ENCODE results near the gene SHISA8. TPM values are rescaled to one million over a fixed set of nuclear protein-coding genes. Genes with fewer than 3 reads are reported as not detected.

The SHISA8 gene
- total RNA-seq, 4 donors from 2014 or later = not detected

DNA sequence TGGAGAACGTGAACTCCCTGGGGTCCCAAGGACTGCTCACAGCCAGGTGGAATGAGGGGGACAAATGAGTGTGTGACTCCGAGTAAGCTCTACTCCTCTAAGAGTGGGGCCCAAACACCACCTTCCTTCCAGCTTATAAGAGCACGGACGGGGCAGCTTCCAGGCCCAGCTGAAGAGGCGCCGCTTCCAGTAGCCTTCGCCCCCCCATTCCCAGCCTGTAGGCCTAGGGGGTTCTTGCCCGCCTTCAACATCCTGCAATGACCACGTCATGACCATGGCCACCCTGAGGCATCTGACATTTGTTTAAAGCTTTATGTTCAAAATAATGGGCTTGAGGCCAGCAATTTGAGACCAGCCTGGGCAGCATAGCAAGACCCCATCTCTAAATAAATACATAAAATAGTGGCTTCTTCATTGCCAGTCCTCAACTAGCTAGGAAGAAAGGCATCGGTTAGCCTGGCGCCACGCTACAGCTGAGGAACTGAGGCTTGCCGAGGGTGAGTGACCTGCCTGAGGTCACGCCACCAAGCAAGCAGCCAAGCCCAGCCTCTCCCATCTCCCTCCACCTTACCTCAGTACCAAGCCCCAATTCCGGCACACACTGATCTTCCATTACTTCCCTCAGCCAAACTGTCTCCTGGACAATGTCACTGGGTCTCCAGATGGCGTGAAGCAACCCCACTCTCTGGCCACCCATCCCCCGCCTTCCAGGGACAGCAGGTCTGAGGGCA lies 19.6 kb upstream of the SHISA8 start:
- no peak for ATAC-seq
- Histone ChIP-seq H3K27me3 (no peaks in the 10 kb centered on the region), H3K36me3 (no peaks in the 10 kb centered on the region), H3K27ac (no peak overlapping the region), H3K4me3 (no peak overlapping the region), H3K4me1 (peaks cover 0 to 12% (median 6%) of the 10 kb centered on the region in 3 donors), H3K9me3 (no peaks in the 10 kb centered on the region)
- WGBS, 2 donors (ENCODE audit: low coverage in 1 of 2) = 93 to 94% methylated on average over 8 to 12 of the region's 17 CpGs
- TF ChIP-seq POLR2A (IDR thresholded peaks at IDR 0.05) = no peak
- TF ChIP-seq POLR2AphosphoS5 (IDR thresholded peaks at IDR 0.05) = no peak
- TF ChIP-seq, protein P1, sequence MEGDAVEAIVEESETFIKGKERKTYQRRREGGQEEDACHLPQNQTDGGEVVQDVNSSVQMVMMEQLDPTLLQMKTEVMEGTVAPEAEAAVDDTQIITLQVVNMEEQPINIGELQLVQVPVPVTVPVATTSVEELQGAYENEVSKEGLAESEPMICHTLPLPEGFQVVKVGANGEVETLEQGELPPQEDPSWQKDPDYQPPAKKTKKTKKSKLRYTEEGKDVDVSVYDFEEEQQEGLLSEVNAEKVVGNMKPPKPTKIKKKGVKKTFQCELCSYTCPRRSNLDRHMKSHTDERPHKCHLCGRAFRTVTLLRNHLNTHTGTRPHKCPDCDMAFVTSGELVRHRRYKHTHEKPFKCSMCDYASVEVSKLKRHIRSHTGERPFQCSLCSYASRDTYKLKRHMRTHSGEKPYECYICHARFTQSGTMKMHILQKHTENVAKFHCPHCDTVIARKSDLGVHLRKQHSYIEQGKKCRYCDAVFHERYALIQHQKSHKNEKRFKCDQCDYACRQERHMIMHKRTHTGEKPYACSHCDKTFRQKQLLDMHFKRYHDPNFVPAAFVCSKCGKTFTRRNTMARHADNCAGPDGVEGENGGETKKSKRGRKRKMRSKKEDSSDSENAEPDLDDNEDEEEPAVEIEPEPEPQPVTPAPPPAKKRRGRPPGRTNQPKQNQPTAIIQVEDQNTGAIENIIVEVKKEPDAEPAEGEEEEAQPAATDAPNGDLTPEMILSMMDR (IDR thresholded peaks at IDR 0.05) = no peak
- TF ChIP-seq EP300 (IDR thresholded peaks at IDR 0.05) = no peak

DNA sequence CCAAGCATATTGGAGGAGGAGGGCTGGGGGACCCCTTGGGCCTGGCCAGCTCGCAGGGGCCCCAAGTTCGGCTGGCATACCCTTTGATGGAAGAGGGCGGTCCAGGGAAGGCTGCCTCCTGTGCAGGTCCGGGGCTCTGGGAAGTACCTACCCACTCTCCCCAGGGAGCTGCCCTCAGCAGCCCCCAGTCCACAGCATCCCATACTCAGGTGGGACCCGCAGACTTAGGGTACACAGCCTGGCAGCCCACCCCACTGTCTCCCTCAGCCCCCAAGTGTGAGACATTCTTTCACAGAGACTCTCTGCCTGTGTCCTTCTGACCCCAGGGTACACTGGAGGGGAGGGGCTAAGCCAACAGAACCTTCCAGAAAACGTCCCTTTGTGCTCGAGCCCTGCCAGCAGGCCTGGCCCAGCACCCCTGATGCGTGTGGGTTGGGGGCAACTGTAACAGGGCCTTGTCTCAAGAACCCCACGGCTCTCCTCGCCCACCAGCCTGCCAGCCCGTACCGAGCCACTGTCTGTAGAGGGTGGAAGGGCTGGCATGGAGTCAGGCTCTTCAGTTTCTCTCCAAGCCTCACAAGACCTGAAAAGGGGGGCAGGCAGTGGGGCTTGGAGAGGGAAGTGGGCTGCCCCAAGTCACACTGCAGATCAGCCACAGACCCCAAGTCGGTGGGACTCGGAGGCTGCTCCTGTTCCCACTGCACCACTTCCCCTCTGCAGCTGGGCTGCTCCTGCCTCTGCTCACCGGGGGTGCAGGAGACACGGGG lies 18.7 kb upstream of the SHISA8 start:
- Histone ChIP-seq H3K36me3 (no peaks in the 10 kb centered on the region), H3K4me3 (no peak overlapping the region), H3K27ac (no peak overlapping the region), H3K9me3 (no peaks in the 10 kb centered on the region), H3K4me1 (peaks cover 0 to 3% (median 0%) of the 10 kb centered on the region in 3 donors), H3K27me3 (peaks cover under 1% of the 10 kb centered on the region)
- 75 to 100% methylated on average over 3 to 6 of the region's 16 CpGs for WGBS, 2 donors (ENCODE audit: low coverage in 1 of 2)
- TF ChIP-seq EP300 (IDR thresholded peaks at IDR 0.05) (no peak), POLR2A (IDR thresholded peaks at IDR 0.05) (no peak), POLR2AphosphoS5 (IDR thresholded peaks at IDR 0.05) (no peak)
- TF ChIP-seq, protein P1 (IDR thresholded peaks at IDR 0.05) = no peak
- ATAC-seq = no peak

DNA sequence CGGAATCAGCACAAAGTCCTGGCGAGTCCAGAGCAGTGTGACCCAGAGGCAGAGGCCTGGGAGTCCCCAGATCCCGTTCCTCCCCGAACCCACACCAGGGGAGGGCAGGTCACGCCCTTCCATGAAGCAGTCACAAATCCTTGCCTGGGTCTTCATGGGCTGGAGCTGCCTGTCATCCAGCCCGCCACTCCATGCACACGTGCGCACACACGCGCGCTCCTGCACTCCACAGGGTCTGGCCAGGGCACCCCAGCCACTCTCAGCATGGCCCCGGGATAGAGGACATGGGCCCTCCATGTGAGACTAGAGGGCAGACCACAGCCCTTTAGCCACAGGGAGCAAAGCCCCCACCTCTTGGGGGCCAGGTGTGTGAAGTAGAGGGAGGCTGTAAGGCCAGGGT lies 17.5 kb upstream of the SHISA8 start:
- peaks cover 13% of the 10 kb centered on the region for H3K27me3 ChIP-seq
- H3K36me3 ChIP-seq = no peaks in the 10 kb centered on the region

DNA sequence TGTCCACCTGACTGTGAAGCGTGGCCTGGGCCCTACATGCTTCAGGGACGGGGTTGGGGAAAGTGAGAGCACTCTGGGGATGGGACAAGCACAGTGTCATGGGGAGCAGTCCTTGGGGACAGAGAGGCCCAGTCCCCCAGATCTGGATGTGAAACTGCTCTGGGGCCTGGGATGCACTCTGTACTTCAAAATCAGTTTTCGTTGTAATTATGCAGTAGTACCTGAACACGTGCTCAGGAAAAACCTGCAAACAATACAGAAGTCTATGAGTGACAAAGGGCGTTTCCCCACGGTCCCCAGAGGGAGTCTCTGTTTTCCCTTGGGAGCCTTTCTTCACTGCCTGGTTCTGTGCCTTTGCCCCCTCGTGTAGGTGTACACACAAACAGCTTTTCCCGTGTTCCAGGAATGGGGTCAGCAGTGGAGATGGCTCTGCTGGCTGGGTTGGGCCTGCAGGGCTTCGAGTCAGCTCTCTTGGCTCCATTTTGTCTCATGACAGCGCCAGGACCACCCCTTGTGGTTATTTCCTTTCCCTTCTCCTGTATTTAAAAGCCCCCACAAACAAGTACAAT lies 16.9 kb upstream of the SHISA8 start:
- 54 to 68% methylated on average over 2 to 5 of the region's 10 CpGs for WGBS, 2 donors (ENCODE audit: low coverage in 1 of 2)
- Histone ChIP-seq H3K27ac (no peak overlapping the region), H3K9me3 (no peaks in the 10 kb centered on the region), H3K27me3 (peaks cover 19% of the 10 kb centered on the region), H3K4me1 (peaks cover 0 to 1% (median 0%) of the 10 kb centered on the region in 3 donors), H3K36me3 (no peaks in the 10 kb centered on the region), H3K4me3 (no peak overlapping the region)
- no peak for ATAC-seq
- no peak for TF ChIP-seq EP300 (IDR thresholded peaks at IDR 0.05)
- TF ChIP-seq, protein P1 (IDR thresholded peaks at IDR 0.05) = no peak
- no peak for TF ChIP-seq POLR2A (IDR thresholded peaks at IDR 0.05)
- TF ChIP-seq POLR2AphosphoS5 (IDR thresholded peaks at IDR 0.05) = no peak

More for the DNA sequence above, 17.5 kb upstream of the SHISA8 start:
- no peak overlapping the region for H3K27ac ChIP-seq
- no peak for ATAC-seq
- whole genome bisulfite sequencing, 2 donors (ENCODE audit: low coverage in 1 of 2) = no CpG with 5 or more reads among the region's 12 CpGs
- no peak overlapping the region for H3K4me3 ChIP-seq
- no peaks in the 10 kb centered on the region for H3K9me3 ChIP-seq
- no peaks in the 10 kb centered on the region for H3K4me1 ChIP-seq
- TF ChIP-seq, protein P1 (IDR thresholded peaks at IDR 0.05) = no peak
- TF ChIP-seq EP300 (IDR thresholded peaks at IDR 0.05) = no peak
- no peak for TF ChIP-seq POLR2A (IDR thresholded peaks at IDR 0.05)
- no peak for TF ChIP-seq POLR2AphosphoS5 (IDR thresholded peaks at IDR 0.05)

Measured in gastroesophageal sphincter (tissue), 4 donors.